OCI-LY7 (cell line): ENCODE results near the gene CCDC190. TPM values are rescaled to one million over a fixed set of nuclear protein-coding genes. Genes with fewer than 3 reads are reported as not detected.

Experiments
- BruUV-seq: library from RNA; stranded (reverse); fragments of 400-500 nt; replicated peaks from 2 replicates; lab custom pipeline; 2021; lab: Mats Ljungman, UMichigan
- CTCF ChIA-PET: fragments of 300-600 bp; sonication (Branson Sonifier 250); formaldehyde crosslinking; loops from one replicate; lab custom pipeline; 2022; ENCODE audit warnings: antibody characterized with exemption; ENCODE audit not compliant: unreplicated experiment; lab: Charles Lee
- POLR2A ChIA-PET: fragments of 300-600 bp; sonication (Branson Sonifier 250); formaldehyde crosslinking; loops from one replicate; lab custom pipeline; 2022; ENCODE audit warnings: antibody characterized with exemption; lab: Charles Lee
- DNase-seq: peaks from one replicate; pipeline ENCODE4 v3.0.0-alpha.2; 2015; ENCODE audit warnings: low spot score
- H2AFZ ChIP-seq: fragments of 200-600 bp; sonication (generic), shearing (Covaris generic); 2 replicates; pipeline ENCODE4 v1.6.1; 2014; ENCODE audit warnings: mild to moderate bottlenecking, antibody characterized with exemption, low read length, moderate library complexity
- H3K27ac ChIP-seq: fragments of 200-600 bp; sonication (generic); 2 replicates; pipeline ENCODE4 v1.5.1; 2014; ENCODE audit warnings: mixed run types, low read depth, mild to moderate bottlenecking, moderate library complexity, low read length, inconsistent platforms; ENCODE audit not compliant: poor library complexity, severe bottlenecking
- H3K36me3 ChIP-seq: fragments of 200-600 bp; sonication (generic); 2 replicates; pipeline ENCODE4 v1.6.1; 2014; ENCODE audit warnings: mild to moderate bottlenecking, antibody characterized with exemption, low read length, moderate library complexity, mixed read lengths; ENCODE audit not compliant: insufficient read depth
- H3K4me1 ChIP-seq: fragments of 200-600 bp; sonication (generic); 2 replicates; pipeline ENCODE4 v1.5.1; 2014; ENCODE audit warnings: mild to moderate bottlenecking, low read length; ENCODE audit not compliant: insufficient read depth, poor library complexity, severe bottlenecking
- H3K4me2 ChIP-seq: fragments of 200-600 bp; sonication (generic); 2 replicates; pipeline ENCODE4 v1.6.1; 2014; ENCODE audit warnings: mild to moderate bottlenecking, low read length
- H3K4me3 ChIP-seq: fragments of 200-600 bp; sonication (generic); 2 replicates; pipeline ENCODE4 v1.5.1; 2014; ENCODE audit warnings: mild to moderate bottlenecking, low read depth, low read length; ENCODE audit not compliant: poor library complexity, severe bottlenecking
- H3K79me2 ChIP-seq: fragments of 200-600 bp; sonication (generic); 2 replicates; pipeline ENCODE4 v1.6.1; 2016; ENCODE audit warnings: low read depth, mild to moderate bottlenecking, low read length, moderate library complexity, mixed read lengths; ENCODE audit not compliant: insufficient read depth
- H3K9me2 ChIP-seq: fragments of 200-600 bp; sonication (generic); 2 replicates; pipeline ENCODE4 v1.6.1; 2016; ENCODE audit warnings: mild to moderate bottlenecking, low read length, mixed read lengths; ENCODE audit not compliant: insufficient read depth
- H3K9me3 ChIP-seq: fragments of 200-600 bp; sonication (generic); 2 replicates; pipeline ENCODE4 v1.6.1; 2014; ENCODE audit warnings: mild to moderate bottlenecking, mixed run types, low read length, mixed read lengths
- H4K20me1 ChIP-seq: fragments of 200-600 bp; sonication (generic); 2 replicates; pipeline ENCODE4 v1.6.1; 2014; ENCODE audit warnings: mild to moderate bottlenecking, antibody characterized with exemption, low read length, moderate library complexity, mixed read lengths; ENCODE audit not compliant: insufficient read depth
- CTCF ChIP-seq: fragments of 200-600 bp; sonication (generic); conservative IDR thresholded peaks from 2 replicates; pipeline ENCODE4 v1.5.1; 2014; ENCODE audit warnings: mild to moderate bottlenecking, antibody characterized with exemption, low read length, moderate library complexity, mixed read lengths
- EZH2phosphoT487 ChIP-seq: fragments of 200-600 bp; sonication (generic); IDR thresholded peaks from 2 replicates; pipeline ENCODE4 v1.6.1; 2018; ENCODE audit warnings: low read depth, borderline replicate concordance, mild to moderate bottlenecking, mixed run types, antibody characterized with exemption, low read length, moderate library complexity, mixed read lengths
- intact Hi-C: fragments of 100-400 bp; cut with micrococcal nuclease; formaldehyde crosslinking; loops from one replicate; pipeline ENCODE4 v1.10.0; 2022; ENCODE audit not compliant: unreplicated experiment
- total RNA-seq, 2 experiments: library from RNA; depleted of rRNA in 1 of 2; stranded (reverse); fragments of >200 nt in 1 of 2; shearing (Covaris generic) in 1 of 2; gene quantifications; 2 replicates each; pipeline ENCODE4 v1.2.3, GENCODE V29; 2014 to 2022

The CCDC190 gene
- total RNA-seq, 2 experiments from 2014 or later, result not detected

GRCh38 chr1:162886705-162887104 lies 25.7 kb upstream of the CCDC190 start:
- Histone ChIP-seq H3K4me3 (no peak overlapping the region), H3K79me2 (no peaks in the 10 kb centered on the region), H3K4me1 (no peaks in the 10 kb centered on the region), H3K9me3 (no peaks in the 10 kb centered on the region), H3K9me2 (no peaks in the 10 kb centered on the region), H3K4me2 (no peak overlapping the region), H3K36me3 (no peaks in the 10 kb centered on the region), H4K20me1 (no peaks in the 10 kb centered on the region), H3K27ac (no peak overlapping the region), H2AFZ (no peak overlapping the region)
- no TSS peak for BruUV-seq
- CTCF ChIA-PET, result no interaction called here
- POLR2A ChIA-PET, result no interaction called here
- DNase-seq, result no peak
- TF ChIP-seq CTCF (no peak), EZH2phosphoT487 (no peak)
- intact Hi-C loops, result no loop called here

GRCh38 chr1:162885265-162885664 lies 24.3 kb upstream of the CCDC190 start:
- Histone ChIP-seq H3K79me2 (no peaks in the 10 kb centered on the region), H3K4me1 (no peaks in the 10 kb centered on the region), H3K9me2 (no peaks in the 10 kb centered on the region), H3K4me2 (no peak overlapping the region), H3K36me3 (no peaks in the 10 kb centered on the region), H3K27ac (no peak overlapping the region), H3K9me3 (no peaks in the 10 kb centered on the region), H4K20me1 (no peaks in the 10 kb centered on the region), H3K4me3 (no peak overlapping the region), H2AFZ (no peak overlapping the region)
- intact Hi-C loops, result no loop called here
- ChIA-PET CTCF (interaction anchor here (0.7 kb wide), 1 partner anchor 147 kb away, joined by 3 read pairs; no protein-coding TSS in a partner anchor), POLR2A (interaction anchor here (0.8 kb wide), 1 partner anchor 10 kb away, joined by 3 read pairs; no protein-coding TSS in a partner anchor)
- DNase-seq, result no peak
- no TSS peak for BruUV-seq
- no peak for TF ChIP-seq EZH2phosphoT487
- TF ChIP-seq CTCF, result no peak

- Histone ChIP-seq H3K27ac (no peak overlapping the region), H4K20me1 (no peaks in the 10 kb centered on the region), H3K9me3 (no peaks in the 10 kb centered on the region), H3K9me2 (no peaks in the 10 kb centered on the region), H3K4me1 (no peaks in the 10 kb centered on the region), H3K36me3 (no peaks in the 10 kb centered on the region), H3K4me2 (no peak overlapping the region), H3K79me2 (no peaks in the 10 kb centered on the region), H3K4me3 (no peak overlapping the region), H2AFZ (no peak overlapping the region)
- no TSS peak for BruUV-seq
- no peak for DNase-seq
- intact Hi-C loops, result no loop called here
- ChIA-PET CTCF (interaction anchor here (0.7 kb wide), 1 partner anchor 148 kb away, joined by 3 read pairs; no protein-coding TSS in a partner anchor), POLR2A (interaction anchor here (0.6 kb wide), 1 partner anchor 21 kb away, joined by 3 read pairs; no protein-coding TSS in a partner anchor)
- TF ChIP-seq CTCF, result no peak
- TF ChIP-seq EZH2phosphoT487, result no peak
These were observed 23.9 kb upstream of the CCDC190 start for GRCh38 chr1:162884831-162885230.
